Measurements from ENCODE around the gene ODAPH. TPM values are rescaled to one million over a fixed set of nuclear protein-coding genes. Genes with fewer than 3 reads are reported as not detected.

Gene ODAPH
- total RNA-seq, 2 experiments from 2014 or later, result not detected

- ChIA-PET CTCF (interaction anchor here (0.7 to 2.3 kb wide), 3 partner anchors 16 to 129 kb away, joined by 3 to 5 read pairs (median 3); partner anchors contain the start of gene USO1), POLR2A (no interaction called here)
- no peak for DNase-seq
- H3K9me3 Mint-ChIP-seq (ENCODE audit: low read depth), result no peaks in the 10 kb centered on the region
- intact Hi-C loops (cut with DNase I, micrococcal nuclease), result no loop called here
- H3K27ac Mint-ChIP-seq, result no peak overlapping the region
- no peak for ATAC-seq
- peaks cover 2% of the 10 kb centered on the region for H3K4me1 Mint-ChIP-seq
- no peaks in the 10 kb centered on the region for H3K36me3 Mint-ChIP-seq (ENCODE audit: low read depth)
- peaks cover 1% of the 10 kb centered on the region for H3K27me3 Mint-ChIP-seq
- H3K4me3 Mint-ChIP-seq, result no peak overlapping the region
Measured at GRCh38 chr4:75596061-75596460, 40.2 kb downstream of the ODAPH start.

GRCh38 chr4:75598390-75598789 is 42.5 kb downstream of the ODAPH start:
- ChIA-PET CTCF (no interaction called here), POLR2A (no interaction called here)
- H3K9me3 Mint-ChIP-seq (ENCODE audit: low read depth), result no peaks in the 10 kb centered on the region
- ATAC-seq (peak; percentile 61), DNase-seq (no peak)
- no peak overlapping the region for H3K4me3 Mint-ChIP-seq
- intact Hi-C loops (cut with DNase I, micrococcal nuclease), result no loop called here
- no peak overlapping the region for H3K27ac Mint-ChIP-seq
- H3K27me3 Mint-ChIP-seq, result peaks cover 1% of the 10 kb centered on the region
- peaks cover 2% of the 10 kb centered on the region for H3K4me1 Mint-ChIP-seq
- no peaks in the 10 kb centered on the region for H3K36me3 Mint-ChIP-seq (ENCODE audit: low read depth)

- DNase-seq (no peak), ATAC-seq (no peak)
- Mint-ChIP-seq H3K27ac (no peak overlapping the region), H3K4me3 (no peak overlapping the region), H3K36me3 (ENCODE audit: low read depth) (no peaks in the 10 kb centered on the region), H3K27me3 (peaks cover 1% of the 10 kb centered on the region), H3K9me3 (ENCODE audit: low read depth) (no peaks in the 10 kb centered on the region), H3K4me1 (peaks cover 2% of the 10 kb centered on the region)
- ChIA-PET CTCF (interaction anchor here (0.7 to 1.1 kb wide), 3 partner anchors 16 to 340 kb away, joined by 3 to 4 read pairs (median 3); no protein-coding TSS in a partner anchor), POLR2A (interaction anchor here (0.7 kb wide), 1 partner anchor 399 kb away, joined by 12 read pairs; no protein-coding TSS in a partner anchor)
- intact Hi-C loops (cut with DNase I, micrococcal nuclease), result no loop called here
Measured at GRCh38 chr4:75599647-75600046, 43.8 kb downstream of the ODAPH start.

GRCh38 chr4:75605928-75606327 is 50.1 kb downstream of the ODAPH start:
- no peaks in the 10 kb centered on the region for H3K9me3 Mint-ChIP-seq (ENCODE audit: low read depth)
- intact Hi-C loops (cut with DNase I, micrococcal nuclease), result no loop called here
- no peak for ATAC-seq
- CTCF ChIA-PET, result interaction anchor here (0.7 kb wide), 1 partner anchor 190 kb away, joined by 4 read pairs; no protein-coding TSS in a partner anchor
- H3K4me1 Mint-ChIP-seq, result no peaks in the 10 kb centered on the region
- H3K27ac Mint-ChIP-seq, result no peak overlapping the region
- no peaks in the 10 kb centered on the region for H3K36me3 Mint-ChIP-seq (ENCODE audit: low read depth)
- DNase-seq, result no peak
- POLR2A ChIA-PET, result no interaction called here
- H3K4me3 Mint-ChIP-seq, result no peak overlapping the region
- no peaks in the 10 kb centered on the region for H3K27me3 Mint-ChIP-seq

GRCh38 chr4:75612306-75612705 is 56.4 kb downstream of the ODAPH start:
- Mint-ChIP-seq H3K4me3 (no peak overlapping the region), H3K36me3 (ENCODE audit: low read depth) (no peaks in the 10 kb centered on the region), H3K27me3 (no peaks in the 10 kb centered on the region), H3K4me1 (no peaks in the 10 kb centered on the region), H3K9me3 (ENCODE audit: low read depth) (no peaks in the 10 kb centered on the region), H3K27ac (no peak overlapping the region)
- intact Hi-C loops (cut with DNase I, micrococcal nuclease), result no loop called here
- DNase-seq, result no peak
- ATAC-seq, result no peak
- ChIA-PET CTCF (no interaction called here), POLR2A (no interaction called here)

Other genes with a start within 250 kb of the ODAPH start
- 10 to 100 TPM; 32.9 to 33.7 TPM for gene RCHY1, start 41.7 kb upstream of the ODAPH start, total RNA-seq
- 10 to 100 TPM; 18.4 TPM for gene THAP6, start 41.6 kb upstream of the ODAPH start, total RNA-seq
- gene CDKL2, start 74.5 kb downstream of the ODAPH start, total RNA-seq, result under 1 TPM; 0.62 to 0.91 TPM
- gene G3BP2, start 117.3 kb downstream of the ODAPH start, total RNA-seq, result 100 to 1,000 TPM; 127 to 137 TPM
- 10 to 100 TPM; 55.2 to 56.7 TPM for gene USO1, start 168.5 kb downstream of the ODAPH start, total RNA-seq